Measurements from ENCODE around the gene AHR.

DNA sequence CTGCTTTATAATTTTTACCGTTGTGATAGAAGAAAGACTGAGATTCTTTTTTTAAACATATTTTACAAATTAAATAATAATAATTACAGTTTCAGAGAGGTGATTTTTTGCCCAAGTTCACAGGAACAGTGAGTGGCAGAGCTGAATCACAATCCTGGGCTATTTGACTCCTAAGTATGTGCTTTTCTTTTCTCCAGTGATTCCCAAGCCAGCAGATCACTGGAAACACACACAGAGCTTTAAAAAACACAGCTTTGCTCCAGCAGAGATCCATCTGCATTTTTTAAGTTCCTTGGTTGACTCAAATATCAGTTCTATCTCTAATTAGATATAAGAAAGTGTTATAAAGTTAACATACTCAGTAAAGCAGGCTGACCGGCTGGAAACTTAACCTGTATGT lies 69.0 kb downstream of the AHR start:
- TF ChIP-seq, protein P1, sequence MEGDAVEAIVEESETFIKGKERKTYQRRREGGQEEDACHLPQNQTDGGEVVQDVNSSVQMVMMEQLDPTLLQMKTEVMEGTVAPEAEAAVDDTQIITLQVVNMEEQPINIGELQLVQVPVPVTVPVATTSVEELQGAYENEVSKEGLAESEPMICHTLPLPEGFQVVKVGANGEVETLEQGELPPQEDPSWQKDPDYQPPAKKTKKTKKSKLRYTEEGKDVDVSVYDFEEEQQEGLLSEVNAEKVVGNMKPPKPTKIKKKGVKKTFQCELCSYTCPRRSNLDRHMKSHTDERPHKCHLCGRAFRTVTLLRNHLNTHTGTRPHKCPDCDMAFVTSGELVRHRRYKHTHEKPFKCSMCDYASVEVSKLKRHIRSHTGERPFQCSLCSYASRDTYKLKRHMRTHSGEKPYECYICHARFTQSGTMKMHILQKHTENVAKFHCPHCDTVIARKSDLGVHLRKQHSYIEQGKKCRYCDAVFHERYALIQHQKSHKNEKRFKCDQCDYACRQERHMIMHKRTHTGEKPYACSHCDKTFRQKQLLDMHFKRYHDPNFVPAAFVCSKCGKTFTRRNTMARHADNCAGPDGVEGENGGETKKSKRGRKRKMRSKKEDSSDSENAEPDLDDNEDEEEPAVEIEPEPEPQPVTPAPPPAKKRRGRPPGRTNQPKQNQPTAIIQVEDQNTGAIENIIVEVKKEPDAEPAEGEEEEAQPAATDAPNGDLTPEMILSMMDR (IDR thresholded peaks at IDR 0.05): no peak
- TF ChIP-seq EZH2 (IDR thresholded peaks at IDR 0.05; ENCODE audit: borderline replicate concordance, insufficient read depth, low read depth, low read length, poor library complexity, severe bottlenecking): no peak
